ENCODE results near the gene FOXE1. TPM values are rescaled to one million over a fixed set of nuclear protein-coding genes. Genes with fewer than 3 reads are reported as not detected.

The FOXE1 gene
- total and polyA plus RNA-seq, 12 donors = not detected

DNA sequence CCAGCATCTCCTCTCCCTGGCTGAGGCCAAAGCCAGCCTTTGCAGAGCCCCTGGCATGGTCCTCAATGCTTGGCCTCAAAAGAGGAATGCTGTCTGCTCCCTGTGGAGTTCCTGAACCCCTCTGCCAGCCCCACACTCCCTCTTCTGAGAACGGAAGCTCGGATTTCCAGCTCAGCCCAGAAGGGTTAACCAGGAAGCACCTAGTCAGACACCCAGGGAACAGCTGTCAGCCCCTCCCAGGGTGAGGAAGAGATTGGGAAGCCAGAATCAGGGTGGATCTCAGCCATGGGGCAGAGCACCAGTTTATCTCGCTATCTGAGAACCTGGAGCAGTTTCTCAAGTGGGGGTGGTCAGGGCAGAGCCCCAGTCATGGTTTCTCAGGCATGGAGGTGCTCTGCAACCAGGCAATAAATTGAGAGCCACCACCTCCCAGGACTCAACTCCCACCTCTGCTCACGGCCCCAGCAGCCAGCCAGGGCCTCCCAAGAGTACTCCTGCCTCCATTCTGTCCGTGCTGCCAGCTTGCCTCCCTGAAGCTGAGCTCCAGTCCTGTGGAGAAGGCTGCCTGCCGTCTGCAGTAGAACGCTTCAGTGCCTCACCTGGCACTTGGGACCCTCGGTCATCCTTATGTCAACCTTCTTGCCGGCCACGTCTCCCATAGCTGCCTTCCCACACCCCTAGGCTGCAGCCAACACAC, 7.6 kb downstream of the FOXE1 start:
- H3K36me3 ChIP-seq = no peaks in the 10 kb centered on the region
- peaks cover 0 to 12% (median 6%) of the 10 kb centered on the region in 9 donors for H3K4me1 ChIP-seq

DNA sequence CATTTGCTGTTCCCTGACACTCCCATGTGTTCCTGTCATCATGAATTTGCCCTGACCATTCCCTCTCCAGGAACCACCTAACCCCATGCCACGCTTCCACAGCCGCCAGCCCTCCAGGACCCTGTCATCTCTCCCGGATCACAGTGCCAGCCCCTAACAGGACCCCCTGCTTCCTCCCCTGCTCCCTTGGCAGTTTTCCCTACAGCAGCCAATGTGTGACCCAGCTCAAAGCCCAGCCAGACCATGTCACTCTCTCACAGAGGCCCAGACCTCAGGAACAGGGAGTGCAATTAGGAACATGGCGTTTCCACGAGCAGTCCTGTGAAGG, 8.1 kb downstream of the FOXE1 start:
- intact Hi-C loops (cut with DNase I) = loop anchor here in 1 of 10 donors (10.0 kb wide), 1 partner anchor 146 kb away; no protein-coding TSS in a partner anchor
- H3K27ac ChIP-seq = no peak overlapping the region
- no peak for DNase-seq
- 68 to 77% methylated on average over 5 of the region's 5 CpGs for WGBS, 2 donors
- ATAC-seq = no peak
- H3K4me3 ChIP-seq = no peak overlapping the region
- H3K27me3 ChIP-seq = peaks cover 5 to 93% (median 87%) of the 10 kb centered on the region in 7 donors
- H3K9me3 ChIP-seq = peaks cover 0 to 15% (median 6%) of the 10 kb centered on the region in 11 donors
- TF ChIP-seq, protein P1, sequence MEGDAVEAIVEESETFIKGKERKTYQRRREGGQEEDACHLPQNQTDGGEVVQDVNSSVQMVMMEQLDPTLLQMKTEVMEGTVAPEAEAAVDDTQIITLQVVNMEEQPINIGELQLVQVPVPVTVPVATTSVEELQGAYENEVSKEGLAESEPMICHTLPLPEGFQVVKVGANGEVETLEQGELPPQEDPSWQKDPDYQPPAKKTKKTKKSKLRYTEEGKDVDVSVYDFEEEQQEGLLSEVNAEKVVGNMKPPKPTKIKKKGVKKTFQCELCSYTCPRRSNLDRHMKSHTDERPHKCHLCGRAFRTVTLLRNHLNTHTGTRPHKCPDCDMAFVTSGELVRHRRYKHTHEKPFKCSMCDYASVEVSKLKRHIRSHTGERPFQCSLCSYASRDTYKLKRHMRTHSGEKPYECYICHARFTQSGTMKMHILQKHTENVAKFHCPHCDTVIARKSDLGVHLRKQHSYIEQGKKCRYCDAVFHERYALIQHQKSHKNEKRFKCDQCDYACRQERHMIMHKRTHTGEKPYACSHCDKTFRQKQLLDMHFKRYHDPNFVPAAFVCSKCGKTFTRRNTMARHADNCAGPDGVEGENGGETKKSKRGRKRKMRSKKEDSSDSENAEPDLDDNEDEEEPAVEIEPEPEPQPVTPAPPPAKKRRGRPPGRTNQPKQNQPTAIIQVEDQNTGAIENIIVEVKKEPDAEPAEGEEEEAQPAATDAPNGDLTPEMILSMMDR (IDR thresholded peaks at IDR 0.05) = no peak
- peaks cover 0 to 12% (median 6%) of the 10 kb centered on the region in 9 donors for H3K4me1 ChIP-seq
- H3K36me3 ChIP-seq = no peaks in the 10 kb centered on the region

More for the DNA sequence above, 7.6 kb downstream of the FOXE1 start:
- Histone ChIP-seq H3K9me3 (peaks cover 0 to 10% (median 1%) of the 10 kb centered on the region in 11 donors), H3K27me3 (peaks cover 7 to 96% (median 87%) of the 10 kb centered on the region in 7 donors), H3K27ac (no peak overlapping the region), H3K4me3 (no peak overlapping the region)
- DNase-seq (no peak), ATAC-seq (no peak)
- TF ChIP-seq, protein P1 (IDR thresholded peaks at IDR 0.05) = no peak
- intact Hi-C loops (cut with DNase I) = loop anchor here in 1 of 10 donors (10.0 kb wide), 1 partner anchor 146 kb away; no protein-coding TSS in a partner anchor
- 29 to 33% methylated on average over 10 of the region's 10 CpGs for WGBS, 2 donors

DNA sequence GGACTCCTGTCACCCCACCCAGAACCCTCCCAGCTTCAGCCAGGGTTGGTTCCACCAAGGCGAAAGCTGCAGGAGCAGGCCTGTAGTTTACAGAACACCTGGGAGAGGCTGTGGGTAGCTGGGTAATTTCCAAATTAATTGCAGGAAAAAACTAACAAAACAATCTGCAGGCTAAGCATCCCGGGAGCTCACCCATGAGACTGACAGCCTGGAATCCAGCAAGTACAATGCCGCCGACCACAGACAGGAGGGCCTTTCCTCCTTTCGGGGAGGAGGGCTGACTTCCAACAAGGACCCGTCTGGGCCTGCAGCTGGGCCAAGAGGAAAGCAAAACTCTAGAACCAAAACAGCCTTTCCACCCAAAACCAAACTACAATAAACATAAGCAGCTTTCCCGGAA, 10.3 kb downstream of the FOXE1 start:
- Histone ChIP-seq H3K4me3 (no peak overlapping the region), H3K4me1 (peaks cover 0 to under 1% (median 0%) of the 10 kb centered on the region in 9 donors), H3K9me3 (peaks cover 0 to 27% (median 10%) of the 10 kb centered on the region in 11 donors), H3K27ac (no peak overlapping the region), H3K27me3 (peaks cover 0 to 74% (median 71%) of the 10 kb centered on the region in 7 donors), H3K36me3 (no peaks in the 10 kb centered on the region)
- TF ChIP-seq, protein P1 (IDR thresholded peaks at IDR 0.05) = no peak
- intact Hi-C loops (cut with DNase I) = loop anchor here in 1 of 10 donors (10.0 kb wide), 1 partner anchor 149 kb away; no protein-coding TSS in a partner anchor
- WGBS, 2 donors = 57 to 66% methylated on average over 7 of the region's 7 CpGs
- no peak for ATAC-seq
- DNase-seq = no peak

DNA sequence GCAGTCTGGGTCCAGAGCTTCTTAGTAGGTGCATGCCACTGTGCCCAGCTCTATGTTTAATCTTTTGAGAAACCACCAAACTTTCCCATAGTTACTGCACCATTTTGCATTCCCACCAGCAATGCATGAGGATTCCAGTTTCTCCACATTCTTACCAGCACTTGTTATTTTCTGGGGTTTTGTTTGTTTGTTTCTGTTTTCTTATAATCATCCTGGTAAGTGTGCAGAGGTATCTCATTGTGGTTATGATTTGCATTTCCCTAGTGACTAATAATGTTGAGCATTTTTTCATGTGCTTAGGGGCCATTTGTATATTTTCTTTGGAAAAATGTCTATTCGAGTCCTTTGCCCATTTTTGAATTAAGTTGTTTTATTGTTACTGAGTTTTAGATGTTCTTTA, 11.4 kb downstream of the FOXE1 start:
- Histone ChIP-seq H3K27ac (no peak overlapping the region), H3K36me3 (no peaks in the 10 kb centered on the region), H3K4me3 (no peak overlapping the region), H3K27me3 (peaks cover 0 to 71% (median 60%) of the 10 kb centered on the region in 7 donors), H3K9me3 (peaks cover 0 to 27% (median 10%) of the 10 kb centered on the region in 11 donors), H3K4me1 (no peaks in the 10 kb centered on the region)
- 68 to 74% methylated on average over 1 of the region's 1 CpG for WGBS, 2 donors
- TF ChIP-seq, protein P1 (IDR thresholded peaks at IDR 0.05) = no peak
- intact Hi-C loops (cut with DNase I) = loop anchor here in 1 of 10 donors (10.0 kb wide), 1 partner anchor 150 kb away; no protein-coding TSS in a partner anchor
- DNase-seq (no peak), ATAC-seq (no peak)

Measured in heart right ventricle (tissue), 16 donors.